Body of pancreas (tissue), 4 donors: Measurements from ENCODE around the gene EML4. TPM values are rescaled to one million over a fixed set of nuclear protein-coding genes. Genes with fewer than 3 reads are reported as not detected.

ENCODE experiments used
- ATAC-seq: fragments of 150-250 bp; one replicate; pipeline ENCODE4 v1.9.1; 2016
- DNase-seq, 4 donors: peaks; one replicate each; pipeline ENCODE4 v3.0.0-alpha.2; 2019
- H3K27ac ChIP-seq, 4 donors: fragments of 200-600 bp; sonication (generic); 1 replicate in 3 of 4; 2 replicates in 1 of 4; pipeline versions ENCODE4 v1.5.1 to v1.6.1; 2016 to 2019; ENCODE audit warnings: mild to moderate bottlenecking in 1 of 4, mixed read lengths in 1 of 4, moderate library complexity in 1 of 4
- H3K27me3 ChIP-seq, 2 donors: fragments of 200-600 bp; sonication (generic); one replicate each; pipeline ENCODE4 v1.6.0; 2016; ENCODE audit warnings: mild to moderate bottlenecking in 1 of 2
- H3K36me3 ChIP-seq, 2 donors: fragments of 200-600 bp; sonication (generic); replicated peaks in 1 of 2; 2 replicates each; pipeline ENCODE4 v1.5.1; 2016; ENCODE audit warnings: low read depth in 2 of 2; ENCODE audit not compliant: insufficient read depth in 1 of 2
- H3K4me1 ChIP-seq: fragments of 200-600 bp; sonication (generic); one replicate; pipeline ENCODE4 v1.6.0; 2016
- H3K4me3 ChIP-seq, 2 donors: fragments of 200-600 bp; sonication (generic); 1 replicate in 1 of 2; 2 replicates in 1 of 2; pipeline ENCODE4 v1.5.1; 2016 to 2019
- H3K9me3 ChIP-seq, 3 donors: fragments of 200-600 bp; sonication (generic); 1 replicate in 2 of 3; 2 replicates in 1 of 3; pipeline ENCODE4 v1.5.1; 2016
- POLR2A ChIP-seq, 3 donors: fragments of 450-650 bp; IDR thresholded peaks; one replicate each; pipeline ENCODE4 v1.6.1; 2016; ENCODE audit warnings: antibody characterized with exemption in 3 of 3, mild to moderate bottlenecking in 2 of 3
- WGBS, 2 donors: methylation state at CpG; one replicate each; pipeline ENCODE4 v1.1.5; 2017; 5-methylcytosine and 5-hydroxymethylcytosine counted together
- intact Hi-C: fragments of 100-400 bp; cut with DNase I; formaldehyde crosslinking; loops from one replicate; pipeline ENCODE4 v1.15.1; 2023
- total RNA-seq, 2 donors: library from RNA; depleted of rRNA; stranded (reverse); fragments of >200 nt; gene quantifications; one replicate each; pipeline ENCODE4 v1.1.0, GENCODE V29; 2016
- TF ChIP-seq, protein P1 (sequence below), 7 experiments: fragments of 450-650 bp in 4 of 7; fragments of 200-600 bp in 3 of 7; sonication (generic) in 3 of 7; IDR thresholded peaks; one replicate each; pipeline ENCODE4 v1.5.1; 2016 to 2019; ENCODE audit warnings: antibody characterized with exemption in 7 of 7

The EML4 gene
- total RNA-seq, 2 donors from 2014 or later: 37.4 to 39.9 TPM

DNA sequence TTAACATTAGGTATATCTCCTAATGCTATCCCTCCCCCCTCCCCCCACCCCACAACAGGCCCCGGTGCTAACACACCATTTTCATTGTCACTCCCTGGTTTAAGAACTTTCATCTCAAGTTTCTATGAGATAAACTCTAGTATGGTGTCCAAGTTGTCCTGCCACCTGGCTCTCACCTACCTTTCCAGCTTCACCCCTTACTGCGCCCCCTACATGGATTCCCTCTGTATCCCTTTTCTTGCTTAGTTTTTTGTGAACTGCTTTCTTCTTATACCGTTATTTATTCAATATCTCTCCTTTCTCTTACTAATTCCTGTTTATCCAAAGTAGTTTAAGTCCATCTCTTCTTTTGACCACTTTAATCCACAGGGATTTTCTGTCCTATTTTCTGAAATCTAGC lies 15.2 kb downstream of the EML4 start:
- no peaks in the 10 kb centered on the region for H3K9me3 ChIP-seq
- WGBS, 2 donors: 66 to 69% methylated on average over 3 of the region's 3 CpGs
- ATAC-seq (no peak), DNase-seq (no peak)
- peaks cover 81% of the 10 kb centered on the region for H3K4me1 ChIP-seq
- H3K4me3 ChIP-seq: no peak overlapping the region
- TF ChIP-seq POLR2A (IDR thresholded peaks at IDR 0.05): no peak
- TF ChIP-seq, protein P1, sequence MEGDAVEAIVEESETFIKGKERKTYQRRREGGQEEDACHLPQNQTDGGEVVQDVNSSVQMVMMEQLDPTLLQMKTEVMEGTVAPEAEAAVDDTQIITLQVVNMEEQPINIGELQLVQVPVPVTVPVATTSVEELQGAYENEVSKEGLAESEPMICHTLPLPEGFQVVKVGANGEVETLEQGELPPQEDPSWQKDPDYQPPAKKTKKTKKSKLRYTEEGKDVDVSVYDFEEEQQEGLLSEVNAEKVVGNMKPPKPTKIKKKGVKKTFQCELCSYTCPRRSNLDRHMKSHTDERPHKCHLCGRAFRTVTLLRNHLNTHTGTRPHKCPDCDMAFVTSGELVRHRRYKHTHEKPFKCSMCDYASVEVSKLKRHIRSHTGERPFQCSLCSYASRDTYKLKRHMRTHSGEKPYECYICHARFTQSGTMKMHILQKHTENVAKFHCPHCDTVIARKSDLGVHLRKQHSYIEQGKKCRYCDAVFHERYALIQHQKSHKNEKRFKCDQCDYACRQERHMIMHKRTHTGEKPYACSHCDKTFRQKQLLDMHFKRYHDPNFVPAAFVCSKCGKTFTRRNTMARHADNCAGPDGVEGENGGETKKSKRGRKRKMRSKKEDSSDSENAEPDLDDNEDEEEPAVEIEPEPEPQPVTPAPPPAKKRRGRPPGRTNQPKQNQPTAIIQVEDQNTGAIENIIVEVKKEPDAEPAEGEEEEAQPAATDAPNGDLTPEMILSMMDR (IDR thresholded peaks at IDR 0.05): no peak
- H3K27ac ChIP-seq: peak overlapping the region in 3 of 4 donors; percentile 33 to 75 (median 59)
- no peaks in the 10 kb centered on the region for H3K36me3 ChIP-seq
- intact Hi-C loops: no loop called here
- no peaks in the 10 kb centered on the region for H3K27me3 ChIP-seq

DNA sequence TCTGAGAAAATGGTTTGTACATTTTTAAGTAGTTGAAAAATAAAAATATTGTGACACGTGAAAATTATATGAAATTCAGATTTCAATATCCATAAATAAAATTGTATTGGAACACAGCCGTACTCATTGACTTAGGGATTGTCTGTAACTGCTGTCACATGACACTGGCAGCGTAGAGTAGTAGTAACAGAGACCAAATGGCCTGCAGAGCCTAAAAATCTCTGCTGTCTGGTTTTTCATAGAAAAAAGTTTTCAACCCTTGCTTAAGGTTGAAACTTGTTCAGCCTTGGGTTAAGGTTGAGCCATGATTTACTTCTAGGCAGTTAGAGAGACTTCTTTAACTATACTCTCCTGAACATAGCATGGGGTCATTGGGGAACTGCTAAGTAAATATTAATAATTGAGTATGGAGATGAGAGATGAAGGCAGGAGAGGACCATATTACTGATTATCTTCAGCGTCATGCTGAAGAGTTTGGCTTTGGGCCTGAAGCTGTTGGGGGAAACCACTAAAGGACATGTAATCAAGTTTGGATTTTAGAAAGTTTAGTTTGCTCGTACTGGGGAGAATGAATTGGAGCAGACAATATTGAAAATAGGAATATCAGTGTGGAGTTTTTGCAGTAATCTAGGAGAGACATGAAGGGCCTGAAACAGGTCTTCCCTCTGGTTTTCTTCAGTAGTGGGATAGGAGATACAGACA lies 16.2 kb downstream of the EML4 start:
- TF ChIP-seq POLR2A (IDR thresholded peaks at IDR 0.05): no peak
- TF ChIP-seq, protein P1 (IDR thresholded peaks at IDR 0.05): no peak
- Histone ChIP-seq H3K27ac (peak overlapping the region in 3 of 4 donors; percentile 54 to 75 (median 59)), H3K4me3 (no peak overlapping the region), H3K9me3 (no peaks in the 10 kb centered on the region), H3K4me1 (peaks cover 81% of the 10 kb centered on the region), H3K36me3 (no peaks in the 10 kb centered on the region), H3K27me3 (no peaks in the 10 kb centered on the region)
- intact Hi-C loops: no loop called here
- 26 to 30% methylated on average over 5 of the region's 5 CpGs for WGBS, 2 donors
- peak in 1 of 4 donors; percentile 25 for DNase-seq
- peak; percentile 36 for ATAC-seq

DNA sequence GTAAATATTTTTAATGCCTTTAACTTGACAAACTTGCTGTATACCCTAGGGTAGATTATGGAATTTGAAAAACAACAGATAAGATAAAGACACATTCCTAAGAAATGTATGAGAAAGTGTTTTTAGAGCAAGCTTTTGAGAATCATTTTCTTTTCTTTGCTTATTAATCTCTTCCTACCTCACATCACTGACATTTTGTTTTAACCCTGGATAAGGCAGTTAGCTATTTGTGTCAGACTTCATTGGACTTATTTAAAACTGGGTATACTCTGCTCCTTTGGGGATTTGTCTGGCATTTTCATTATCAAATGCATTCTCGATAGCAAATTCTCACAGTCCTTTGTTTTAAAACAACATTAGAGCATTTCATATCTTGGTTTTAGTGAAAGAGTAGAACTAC lies 17.2 kb downstream of the EML4 start:
- TF ChIP-seq POLR2A (IDR thresholded peaks at IDR 0.05): no peak
- TF ChIP-seq, protein P1 (IDR thresholded peaks at IDR 0.05): no peak
- Histone ChIP-seq H3K4me3 (no peak overlapping the region), H3K4me1 (peaks cover 85% of the 10 kb centered on the region), H3K27ac (peak overlapping the region in 3 of 4 donors; percentile 54 to 75 (median 59)), H3K36me3 (no peaks in the 10 kb centered on the region), H3K27me3 (no peaks in the 10 kb centered on the region), H3K9me3 (no peaks in the 10 kb centered on the region)
- no peak for ATAC-seq
- DNase-seq: no peak
- 16% methylated on average over 1 of the region's 1 CpG for WGBS, 2 donors
- intact Hi-C loops: no loop called here

DNA sequence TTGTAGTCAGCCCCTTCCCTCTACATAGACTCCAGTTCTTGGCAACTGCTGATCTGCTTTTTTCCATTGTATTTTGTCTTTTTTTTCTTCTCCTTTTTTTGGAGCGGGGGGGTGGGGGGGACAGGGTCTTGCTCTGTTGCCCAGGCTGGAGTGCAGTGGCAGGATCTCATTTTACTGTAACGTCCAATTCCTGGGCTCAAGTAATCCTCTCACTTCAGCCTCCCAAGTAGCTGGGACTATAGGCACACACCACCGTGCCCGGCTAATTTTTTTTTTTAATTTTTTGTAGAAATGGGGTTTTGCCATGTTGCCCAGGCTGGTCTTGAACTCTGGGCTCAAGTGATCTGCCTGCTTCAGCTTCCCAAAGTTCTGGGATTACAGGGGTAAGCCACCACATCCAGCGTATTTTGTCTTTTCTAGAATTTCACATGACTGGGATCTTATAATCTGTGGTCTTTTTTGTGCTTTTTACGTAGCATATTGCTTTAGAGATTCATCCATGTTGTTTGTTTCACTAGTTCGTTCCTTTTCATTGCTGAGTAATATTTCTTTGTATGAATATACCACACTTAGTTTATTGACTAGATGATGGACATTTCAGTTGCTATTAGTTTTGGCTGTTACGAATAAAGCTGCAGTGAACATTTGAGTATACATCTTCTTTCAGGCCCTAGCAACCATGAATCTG lies 17.9 kb downstream of the EML4 start:
- Histone ChIP-seq H3K27ac (peak overlapping the region in 3 of 4 donors; percentile 54 to 75 (median 59)), H3K9me3 (no peaks in the 10 kb centered on the region), H3K4me3 (no peak overlapping the region), H3K27me3 (no peaks in the 10 kb centered on the region), H3K36me3 (no peaks in the 10 kb centered on the region), H3K4me1 (peaks cover 93% of the 10 kb centered on the region)
- TF ChIP-seq POLR2A (IDR thresholded peaks at IDR 0.05): no peak
- TF ChIP-seq, protein P1 (IDR thresholded peaks at IDR 0.05): no peak
- no peak for ATAC-seq
- intact Hi-C loops: no loop called here
- 66 to 73% methylated on average over 8 of the region's 8 CpGs for WGBS, 2 donors
- no peak for DNase-seq
